HepG2 (cell line): ENCODE results near the gene AFF4. TPM values are rescaled to one million over a fixed set of nuclear protein-coding genes. Genes with fewer than 3 reads are reported as not detected.

Experiments
- AHDC1 ChIP-seq: sonication (generic); formaldehyde crosslinking; IDR thresholded peaks from 2 replicates; pipeline ENCODE4 v1.5.1; 2020; ENCODE audit warnings: mild to moderate bottlenecking, missing genetic modification reagents, borderline replicate concordance
- CCDC6 ChIP-seq: sonication (generic); formaldehyde crosslinking; IDR thresholded peaks from 2 replicates; pipeline ENCODE4 v1.8.1; 2022; ENCODE audit warnings: mild to moderate bottlenecking, missing genetic modification reagents, moderate library complexity
- ERF ChIP-seq: IDR thresholded peaks from 2 replicates; pipeline ENCODE4 v1.6.1; 2018; ENCODE audit warnings: missing biosample characterization, missing genetic modification reagents
- HDAC1 ChIP-seq: sonication (generic); formaldehyde crosslinking; IDR thresholded peaks from 2 replicates; pipeline ENCODE4 v1.5.1; 2020; ENCODE audit warnings: mild to moderate bottlenecking, missing genetic modification reagents
- JUN ChIP-seq: sonication (generic); formaldehyde crosslinking; IDR thresholded peaks from 2 replicates; pipeline ENCODE4 v1.4.0; 2020; ENCODE audit warnings: mild to moderate bottlenecking, missing genetic modification reagents
- KDM1A ChIP-seq: IDR thresholded peaks from 2 replicates; pipeline ENCODE4 v1.6.1; 2016; ENCODE audit warnings: missing compliant biosample characterization
- PHF21A ChIP-seq: sonication (generic); formaldehyde crosslinking; IDR thresholded peaks from 2 replicates; pipeline ENCODE4 v1.5.0; 2020; ENCODE audit warnings: mild to moderate bottlenecking, missing genetic modification reagents
- RBFOX2 ChIP-seq: fragments of 200-400 bp; formaldehyde crosslinking; IDR thresholded peaks from 2 replicates; pipeline ENCODE4 v1.6.1; 2017; ENCODE audit warnings: low read depth, mild to moderate bottlenecking, low read length
- SP4 ChIP-seq: sonication (generic); formaldehyde crosslinking; IDR thresholded peaks from 2 replicates; pipeline ENCODE4 v1.8.1; 2023; ENCODE audit warnings: mild to moderate bottlenecking, missing genetic modification reagents
- SRY ChIP-seq: sonication (generic); formaldehyde crosslinking; IDR thresholded peaks from 2 replicates; pipeline ENCODE4 v1.8.0; 2022; ENCODE audit warnings: mild to moderate bottlenecking, missing genetic modification reagents
- ZBTB10 ChIP-seq: sonication (generic); formaldehyde crosslinking; IDR thresholded peaks from 2 replicates; pipeline ENCODE4 v1.4.0; 2020; ENCODE audit warnings: missing genetic modification reagents, borderline replicate concordance
- ZNF317 ChIP-seq: sonication (generic); formaldehyde crosslinking; IDR thresholded peaks from 2 replicates; pipeline ENCODE4 v1.5.0; 2020; ENCODE audit warnings: mild to moderate bottlenecking, missing genetic modification reagents
- ZNF484 ChIP-seq: sonication (generic); formaldehyde crosslinking; IDR thresholded peaks from 2 replicates; pipeline ENCODE4 v1.5.1; 2020; ENCODE audit warnings: mild to moderate bottlenecking, low read depth, missing genetic modification reagents, borderline replicate concordance
- ZNF672 ChIP-seq: sonication (generic); formaldehyde crosslinking; IDR thresholded peaks from 2 replicates; pipeline ENCODE4 v1.8.1; 2022; ENCODE audit warnings: missing genetic modification reagents
- polyA plus RNA-seq, 8 experiments: library from polyadenylated mRNA; depleted of rRNA in 3 of 8; stranded (reverse) in 7 of 8; unstranded in 1 of 8; fragments of >200 nt; fragmentation: Illumina TruSeq in 4 of 8; extraction: Trizol in 4 of 8; gene quantifications; 2 replicates each; pipeline versions ENCODE4 v1.2.1 to v1.2.3, GENCODE V29; 2011 to 2016; ENCODE audit warnings: low read depth in 4 of 8, missing spikeins in 1 of 8, mixed read lengths in 1 of 8; ENCODE audit not compliant: insufficient read depth in 1 of 8
- total RNA-seq, 5 experiments: library from RNA; depleted of rRNA; stranded (reverse); fragments of >200 nt; fragmentation: Illumina TruSeq; extraction: Trizol; gene quantifications; 2 replicates each; pipeline ENCODE4 v1.2.3, GENCODE V29; 2016; ENCODE audit warnings: low read depth in 1 of 5
- TF ChIP-seq, protein P1 (sequence below): IDR thresholded peaks from 2 replicates; pipeline ENCODE4 v1.6.1; 2016; ENCODE audit warnings: low read depth, missing genetic modification reagents, missing compliant biosample characterization

AFF4 gene
- total and polyA plus RNA-seq, 2 of the 13 experiments (the other 11 are each of a cell fraction or from before 2014, with no cell fraction given) = 22.1 to 25.5 TPM

- TF ChIP-seq, protein P1, sequence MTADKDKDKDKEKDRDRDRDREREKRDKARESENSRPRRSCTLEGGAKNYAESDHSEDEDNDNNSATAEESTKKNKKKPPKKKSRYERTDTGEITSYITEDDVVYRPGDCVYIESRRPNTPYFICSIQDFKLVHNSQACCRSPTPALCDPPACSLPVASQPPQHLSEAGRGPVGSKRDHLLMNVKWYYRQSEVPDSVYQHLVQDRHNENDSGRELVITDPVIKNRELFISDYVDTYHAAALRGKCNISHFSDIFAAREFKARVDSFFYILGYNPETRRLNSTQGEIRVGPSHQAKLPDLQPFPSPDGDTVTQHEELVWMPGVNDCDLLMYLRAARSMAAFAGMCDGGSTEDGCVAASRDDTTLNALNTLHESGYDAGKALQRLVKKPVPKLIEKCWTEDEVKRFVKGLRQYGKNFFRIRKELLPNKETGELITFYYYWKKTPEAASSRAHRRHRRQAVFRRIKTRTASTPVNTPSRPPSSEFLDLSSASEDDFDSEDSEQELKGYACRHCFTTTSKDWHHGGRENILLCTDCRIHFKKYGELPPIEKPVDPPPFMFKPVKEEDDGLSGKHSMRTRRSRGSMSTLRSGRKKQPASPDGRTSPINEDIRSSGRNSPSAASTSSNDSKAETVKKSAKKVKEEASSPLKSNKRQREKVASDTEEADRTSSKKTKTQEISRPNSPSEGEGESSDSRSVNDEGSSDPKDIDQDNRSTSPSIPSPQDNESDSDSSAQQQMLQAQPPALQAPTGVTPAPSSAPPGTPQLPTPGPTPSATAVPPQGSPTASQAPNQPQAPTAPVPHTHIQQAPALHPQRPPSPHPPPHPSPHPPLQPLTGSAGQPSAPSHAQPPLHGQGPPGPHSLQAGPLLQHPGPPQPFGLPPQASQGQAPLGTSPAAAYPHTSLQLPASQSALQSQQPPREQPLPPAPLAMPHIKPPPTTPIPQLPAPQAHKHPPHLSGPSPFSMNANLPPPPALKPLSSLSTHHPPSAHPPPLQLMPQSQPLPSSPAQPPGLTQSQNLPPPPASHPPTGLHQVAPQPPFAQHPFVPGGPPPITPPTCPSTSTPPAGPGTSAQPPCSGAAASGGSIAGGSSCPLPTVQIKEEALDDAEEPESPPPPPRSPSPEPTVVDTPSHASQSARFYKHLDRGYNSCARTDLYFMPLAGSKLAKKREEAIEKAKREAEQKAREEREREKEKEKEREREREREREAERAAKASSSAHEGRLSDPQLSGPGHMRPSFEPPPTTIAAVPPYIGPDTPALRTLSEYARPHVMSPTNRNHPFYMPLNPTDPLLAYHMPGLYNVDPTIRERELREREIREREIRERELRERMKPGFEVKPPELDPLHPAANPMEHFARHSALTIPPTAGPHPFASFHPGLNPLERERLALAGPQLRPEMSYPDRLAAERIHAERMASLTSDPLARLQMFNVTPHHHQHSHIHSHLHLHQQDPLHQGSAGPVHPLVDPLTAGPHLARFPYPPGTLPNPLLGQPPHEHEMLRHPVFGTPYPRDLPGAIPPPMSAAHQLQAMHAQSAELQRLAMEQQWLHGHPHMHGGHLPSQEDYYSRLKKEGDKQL = peak; percentile 53; the same call in 1 of the 2 replicates
- peak; percentile 63 for TF ChIP-seq PHF21A (CRISPR knock-in tag)
- TF ChIP-seq KDM1A = 0 out of 2 replicates have a peak, but pooled peaks have one; percentile 28
- no peak for TF ChIP-seq ZBTB10 (CRISPR knock-in tag)
- TF ChIP-seq ZNF484 (CRISPR knock-in tag) = no peak
- TF ChIP-seq ERF (CRISPR knock-in tag) = peak; percentile 58; the same call in 1 of the 2 replicates
- peak; percentile 50; the same call in 1 of the 2 replicates for TF ChIP-seq CCDC6 (CRISPR knock-in tag)
- peak; percentile 33; the same call in 1 of the 2 replicates for TF ChIP-seq SP4 (CRISPR knock-in tag)
- 0 out of 2 replicates have a peak, but pooled peaks have one; percentile 52 for TF ChIP-seq ZNF672 (CRISPR knock-in tag)
- TF ChIP-seq HDAC1 (CRISPR knock-in tag) = peak; percentile 49; the same call in 1 of the 2 replicates
- TF ChIP-seq JUN (CRISPR knock-in tag) = peak; percentile 91
- TF ChIP-seq RBFOX2 = 0 out of 2 replicates have a peak, but pooled peaks have one; percentile 33
- peak; percentile 30; the same call in 1 of the 2 replicates for TF ChIP-seq SRY (CRISPR knock-in tag)
- TF ChIP-seq AHDC1 = peak; percentile 59
- peak; percentile 54; the same call in 1 of the 2 replicates for TF ChIP-seq ZNF317
These were observed 90.1 kb downstream of the AFF4 start, which contains the start of gene LEAP2 (continued) for GRCh38 chr5:132873119-132873929.
